Islet of Langerhans (tissue), 1 donor: ENCODE measurements around the gene RASL11B.

Experiments used
- FAIRE-seq: peaks from one replicate; lab custom pipeline; 2011; peaks lifted over from hg19 to GRCh38; lab: Jason Lieb, UNC

RASL11B gene

GRCh38 chr4:52843958-52844357 is 18.2 kb upstream of the RASL11B start:
- FAIRE-seq = no peak

- FAIRE-seq = no peak
These were observed 17.5 kb upstream of the RASL11B start for GRCh38 chr4:52844596-52844995.

GRCh38 chr4:52846502-52846901 is 15.6 kb upstream of the RASL11B start:
- no peak for FAIRE-seq

- peak; percentile 73 for FAIRE-seq
These were observed 13.9 kb upstream of the RASL11B start for GRCh38 chr4:52848254-52848653.

- FAIRE-seq = no peak
These were observed 11.6 kb upstream of the RASL11B start for GRCh38 chr4:52850406-52851124.

DNA sequence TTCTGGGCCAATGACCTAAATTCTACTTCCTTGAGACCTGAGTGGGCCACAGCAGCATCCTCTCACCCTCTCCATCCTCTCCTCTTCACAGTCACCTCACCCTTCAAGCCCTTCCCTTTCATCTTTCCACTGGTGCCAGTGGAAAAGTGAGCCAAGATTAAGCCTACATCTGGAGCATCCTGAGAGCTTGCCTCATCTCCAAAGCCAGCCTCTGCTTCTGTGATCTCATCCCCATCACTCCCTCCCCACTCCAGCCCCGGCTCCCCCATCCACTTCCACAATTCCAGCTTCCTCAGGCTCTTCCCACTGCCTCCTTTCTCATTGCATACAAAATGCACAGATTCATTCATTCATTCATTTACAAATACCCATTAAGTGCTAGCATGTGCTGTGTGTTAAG is 10.1 kb upstream of the RASL11B start:
- no peak for FAIRE-seq

GRCh38 chr4:52852711-52853110 is 9.4 kb upstream of the RASL11B start:
- FAIRE-seq = no peak

GRCh38 chr4:52853351-52853750 is 8.8 kb upstream of the RASL11B start:
- FAIRE-seq = no peak

DNA sequence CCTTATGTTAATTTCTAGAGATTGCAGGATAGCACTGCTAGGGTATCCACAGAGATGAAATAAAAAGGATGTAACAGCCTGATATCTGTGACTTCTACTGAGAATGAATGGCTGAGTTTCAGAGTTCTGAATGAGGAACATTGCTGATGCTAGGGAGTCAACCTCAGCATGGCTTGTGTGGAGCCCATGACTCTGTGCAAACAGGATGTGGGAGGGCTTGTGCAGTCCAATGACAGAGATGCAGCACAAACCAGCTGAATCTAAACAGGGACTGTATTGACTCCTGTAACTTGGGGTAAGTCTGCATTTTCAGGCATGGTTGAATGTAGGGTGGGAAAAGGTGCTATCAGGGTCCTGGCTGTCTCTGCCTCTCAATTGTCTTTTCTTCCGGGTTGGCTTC is 5.3 kb upstream of the RASL11B start:
- FAIRE-seq = no peak

DNA sequence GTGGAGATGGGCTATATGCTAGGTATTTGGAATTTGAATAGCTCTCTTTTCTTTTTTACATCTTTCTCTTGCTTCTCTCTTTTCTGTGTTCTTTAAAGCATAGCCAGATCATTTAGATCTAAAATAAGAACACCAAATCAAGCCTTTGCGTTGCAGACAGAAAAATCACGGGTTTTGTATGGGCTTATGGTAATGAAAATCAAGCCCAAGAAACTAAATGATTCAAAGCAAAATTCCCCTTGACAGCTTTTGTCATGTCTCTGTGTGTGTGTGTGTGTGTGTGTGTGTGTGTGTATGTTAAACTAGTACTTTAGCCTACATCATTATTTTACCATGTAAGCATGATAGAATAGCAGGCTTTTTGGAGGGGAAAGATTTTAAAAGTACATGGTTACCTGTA is 1.8 kb upstream of the RASL11B start:
- no peak for FAIRE-seq

DNA sequence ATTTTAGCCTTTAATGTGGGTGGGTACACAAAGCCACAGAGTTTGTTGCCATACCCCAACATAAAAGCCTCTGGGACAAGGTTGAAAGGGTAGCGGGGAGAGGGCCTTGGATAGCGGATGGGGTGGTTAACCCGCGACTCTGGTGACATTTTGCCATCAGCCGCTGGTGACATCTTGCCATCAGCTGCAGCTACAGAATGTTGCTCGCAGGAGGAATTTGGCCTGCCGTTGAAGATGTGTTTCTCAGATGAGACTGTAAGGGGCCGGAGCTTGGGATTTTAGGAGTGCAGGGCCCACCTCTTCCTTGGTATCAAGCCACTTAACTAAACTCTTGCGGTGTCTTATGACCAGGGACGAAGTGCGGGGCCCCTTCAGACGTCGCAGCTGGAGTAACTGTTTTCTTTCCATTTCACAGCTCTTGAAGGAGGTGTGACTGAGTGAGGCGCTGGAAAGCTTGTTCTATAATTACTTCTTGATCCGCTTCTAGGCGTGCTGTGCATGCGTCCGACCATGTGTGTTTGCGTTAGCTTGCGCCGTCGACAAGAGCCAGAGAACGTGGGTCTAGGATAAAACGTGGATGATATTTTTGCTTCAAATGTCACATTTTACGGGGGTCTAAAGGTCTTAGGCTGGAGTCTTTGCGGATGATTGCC is 820 bp upstream of the RASL11B start:
- no peak for FAIRE-seq

- no peak for FAIRE-seq
These were observed 583 bp downstream of the RASL11B start for GRCh38 chr4:52862639-52863161.

DNA sequence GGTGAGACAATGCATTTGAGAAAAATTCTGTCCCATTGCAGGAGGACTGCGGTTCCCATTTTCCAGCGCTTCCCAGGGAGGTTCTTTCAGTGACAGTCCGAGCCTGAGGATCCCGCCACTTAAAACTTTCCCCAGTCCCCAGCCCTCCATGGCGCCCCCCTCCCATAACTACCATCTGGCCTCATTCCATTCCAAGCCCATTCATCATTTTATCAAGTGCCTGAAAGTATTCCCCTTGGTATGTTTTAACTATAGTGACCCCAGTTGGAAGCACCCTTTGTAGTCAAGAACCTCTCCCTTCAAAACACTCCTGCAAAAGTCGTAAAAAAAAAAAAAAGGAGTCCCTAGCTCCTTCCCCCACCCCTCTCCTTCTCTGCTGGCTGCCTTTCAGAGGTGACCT is 1.2 kb downstream of the RASL11B start:
- FAIRE-seq = no peak

DNA sequence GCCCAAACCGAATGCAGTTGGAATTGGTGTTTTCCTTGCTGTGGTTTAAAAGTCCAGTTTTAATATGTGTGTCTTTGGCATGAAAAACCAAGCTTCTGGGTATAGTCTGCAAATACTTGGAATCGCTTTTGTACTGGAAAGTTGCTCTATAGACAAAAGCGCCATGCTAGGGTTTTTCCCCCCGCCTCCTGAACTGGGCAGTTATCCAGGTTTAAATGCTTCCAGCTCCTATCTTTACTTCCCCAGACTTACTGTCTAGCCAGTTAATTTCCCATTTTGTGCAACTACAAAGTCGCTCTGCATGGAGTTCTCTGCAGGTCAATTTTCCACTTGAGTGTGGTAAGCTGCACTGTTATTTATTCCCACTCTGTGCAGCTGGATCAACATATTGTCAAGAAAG is 2.7 kb downstream of the RASL11B start:
- no peak for FAIRE-seq

GRCh38 chr4:52865300-52865699 is 3.2 kb downstream of the RASL11B start:
- FAIRE-seq = no peak

GRCh38 chr4:52866734-52867133 is 4.6 kb downstream of the RASL11B start:
- no peak for FAIRE-seq

- FAIRE-seq = no peak
These were observed 5.0 kb downstream of the RASL11B start for GRCh38 chr4:52867163-52867562.

DNA sequence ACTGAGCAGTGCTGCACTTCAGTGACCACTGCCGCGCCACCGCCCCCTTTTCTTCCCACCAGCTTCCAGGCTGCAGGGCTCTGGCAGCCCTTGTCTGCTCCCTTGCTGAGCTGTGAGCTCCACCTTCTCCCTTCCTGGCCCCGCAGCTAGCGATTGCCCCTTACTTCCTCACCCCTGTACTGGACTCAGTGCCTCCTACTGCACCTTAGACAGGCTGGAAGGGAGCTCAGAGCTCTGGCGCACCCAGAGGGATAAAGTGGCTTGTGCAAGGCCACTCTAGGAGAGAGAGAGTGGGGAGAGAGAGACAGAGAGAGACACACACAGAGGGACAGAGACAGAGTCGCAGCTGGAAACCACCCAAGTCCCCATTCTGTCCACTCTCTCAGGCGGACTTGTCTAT is 6.0 kb downstream of the RASL11B start:
- FAIRE-seq = no peak

- FAIRE-seq = no peak
These were observed 7.1 kb downstream of the RASL11B start for GRCh38 chr4:52869196-52869595.

- FAIRE-seq = no peak
These were observed 7.5 kb downstream of the RASL11B start for GRCh38 chr4:52869656-52870055.

DNA sequence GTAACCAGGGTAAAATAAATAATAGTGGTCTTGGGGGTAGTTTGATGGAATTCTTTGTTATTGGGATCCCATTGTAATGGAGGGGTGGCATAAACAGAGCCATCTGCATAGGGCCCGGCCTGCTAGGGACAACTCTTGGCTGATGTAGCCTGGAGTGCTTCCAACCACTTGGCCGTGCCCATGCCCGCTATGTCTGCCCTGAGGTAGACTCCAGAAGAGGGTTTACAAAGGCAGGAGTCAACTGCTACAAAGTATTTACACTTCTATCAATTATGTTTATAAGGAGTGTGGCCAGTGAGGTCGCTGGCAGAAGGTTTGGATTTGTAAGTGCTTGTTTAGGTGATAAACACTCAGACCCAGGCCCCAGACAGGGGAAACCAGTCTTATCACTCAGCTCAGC is 8.1 kb downstream of the RASL11B start:
- no peak for FAIRE-seq

- no peak for FAIRE-seq
These were observed 11.1 kb downstream of the RASL11B start for GRCh38 chr4:52873191-52873590.

DNA sequence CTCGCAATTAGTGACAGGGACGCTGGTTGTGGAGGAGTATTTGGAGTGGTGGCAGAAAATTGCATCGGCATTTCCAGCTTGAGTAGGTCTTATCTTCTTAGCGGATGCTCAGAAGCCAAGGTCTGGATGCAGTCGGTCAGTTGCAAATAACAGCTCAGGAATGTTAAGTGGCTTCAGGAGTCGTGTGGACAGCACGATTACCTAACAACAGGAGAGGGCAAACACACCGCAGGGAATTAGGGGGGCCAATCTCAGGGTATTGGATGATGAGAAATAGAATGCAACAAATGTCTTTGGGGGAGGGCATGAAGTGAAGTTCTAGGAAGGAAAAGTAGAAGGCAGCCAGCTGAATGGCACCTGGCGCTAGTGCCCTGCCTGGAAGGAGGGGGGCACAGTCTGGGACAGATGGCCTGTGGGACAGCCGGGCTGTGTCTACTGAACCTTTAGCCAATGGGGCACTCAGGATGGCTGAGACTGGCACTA is 11.8 kb downstream of the RASL11B start:
- no peak for FAIRE-seq

GRCh38 chr4:52874948-52875347 is 12.8 kb downstream of the RASL11B start:
- no peak for FAIRE-seq
